Natural killer cell treated with Interleukin-12 subunit alpha and Interleukin-12 subunit beta and Interleukin-15 and Interleukin-18, amount 100 ng/mL, for 72 hours (primary cell): ENCODE results near the gene ATIC. TPM values are rescaled to one million over a fixed set of nuclear protein-coding genes. Genes with fewer than 3 reads are reported as not detected.

Source experiments
- ATAC-seq, 2 donors: fragments of 150-1000 bp; cut with Tn5 transposase in 1 of 2; sonication (Bioruptor Pico), chemical (Tn5 transposase) in 1 of 2; 2 replicates each; pipeline ENCODE4 v1.10.0; 2021
- DNase-seq: peaks from one replicate; pipeline ENCODE4 v3.0.0; 2022; ENCODE audit warnings: low spot score
- H3K27ac Mint-ChIP-seq, 2 donors: 1 replicate in 1 of 2; 2 replicates in 1 of 2; pipeline ENCODE4 v1.8.0; 2022; ENCODE audit warnings: mixed read lengths in 2 of 2, mild to moderate bottlenecking in 1 of 2, moderate library complexity in 1 of 2
- H3K27me3 Mint-ChIP-seq, 2 donors: 1 replicate in 1 of 2; 2 replicates in 1 of 2; pipeline ENCODE4 v1.8.0; 2022; ENCODE audit warnings: mixed read lengths in 2 of 2
- H3K36me3 Mint-ChIP-seq: one replicate; pipeline ENCODE4 v1.8.0; 2022; ENCODE audit warnings: mixed read lengths
- H3K4me1 Mint-ChIP-seq, 2 donors: 1 replicate in 1 of 2; 2 replicates in 1 of 2; pipeline ENCODE4 v1.8.0; 2022; ENCODE audit warnings: low read depth in 2 of 2, mixed read lengths in 2 of 2, mild to moderate bottlenecking in 1 of 2
- H3K4me3 Mint-ChIP-seq: one replicate; pipeline ENCODE4 v1.8.0; 2022; ENCODE audit warnings: mixed read lengths
- H3K9me3 Mint-ChIP-seq: 2 replicates; pipeline ENCODE4 v1.8.0; 2022; ENCODE audit warnings: mixed read lengths
- total RNA-seq, 2 donors: library from RNA; stranded (reverse); gene quantifications; one replicate each; pipeline ENCODE4 v1.2.3, GENCODE V29; 2022

Gene ATIC
- total RNA-seq, 2 donors from 2014 or later, result 112 to 199 TPM

GRCh38 chr2:215396595-215397313 is 84.9 kb downstream of the ATIC start:
- Mint-ChIP-seq H3K9me3 (no peaks in the 10 kb centered on the region), H3K36me3 (no peaks in the 10 kb centered on the region), H3K4me1 (no peaks in the 10 kb centered on the region), H3K27ac (no peak overlapping the region), H3K4me3 (no peak overlapping the region), H3K27me3 (peaks cover 5 to 21% of the 10 kb centered on the region in 2 donors)
- DNase-seq, result no peak
- ATAC-seq, result peak in 1 of 2 donors; percentile 28

- ATAC-seq, result no peak
- Mint-ChIP-seq H3K36me3 (no peaks in the 10 kb centered on the region), H3K4me3 (no peak overlapping the region), H3K27me3 (peaks cover 5 to 18% of the 10 kb centered on the region in 2 donors), H3K9me3 (no peaks in the 10 kb centered on the region), H3K27ac (no peak overlapping the region), H3K4me1 (no peaks in the 10 kb centered on the region)
- no peak for DNase-seq
These were observed 85.9 kb downstream of the ATIC start for GRCh38 chr2:215397632-215398341.

GRCh38 chr2:215399067-215399716 is 87.3 kb downstream of the ATIC start:
- Mint-ChIP-seq H3K4me3 (no peak overlapping the region), H3K27ac (no peak overlapping the region), H3K9me3 (no peaks in the 10 kb centered on the region), H3K4me1 (no peaks in the 10 kb centered on the region), H3K36me3 (no peaks in the 10 kb centered on the region), H3K27me3 (peaks cover 5 to 15% of the 10 kb centered on the region in 2 donors)
- DNase-seq (no peak), ATAC-seq (no peak)

Other genes with a start within 250 kb of the ATIC start
- not detected for gene ABCA12, start 173.4 kb upstream of the ATIC start, total RNA-seq
- gene FN1, start 124.0 kb downstream of the ATIC start, total RNA-seq, result 1 to 10 TPM; 8.7 to 8.8 TPM